Muscle layer of colon (tissue), 2 donors: ENCODE data around the gene BDKRB2.

Experiments
- H3K27ac ChIP-seq: one replicate; pipeline ENCODE4 v1.7.0; 2013; ENCODE audit warnings: low read depth, mild to moderate bottlenecking, low read length, moderate library complexity
- H3K27me3 ChIP-seq, 2 donors: one replicate each; pipeline ENCODE4 v1.7.0; 2013; ENCODE audit warnings: low read length in 2 of 2, mild to moderate bottlenecking in 2 of 2; ENCODE audit not compliant: insufficient read depth in 2 of 2, control insufficient read depth in 1 of 2
- H3K36me3 ChIP-seq: one replicate; pipeline ENCODE4 v1.7.0; 2013; ENCODE audit warnings: mild to moderate bottlenecking, low read length; ENCODE audit not compliant: insufficient read depth
- H3K4me1 ChIP-seq: one replicate; pipeline ENCODE4 v1.7.0; 2013; ENCODE audit warnings: mild to moderate bottlenecking, low read length; ENCODE audit not compliant: insufficient read depth
- H3K4me3 ChIP-seq, 2 donors: one replicate each; pipeline ENCODE4 v1.7.0; 2013; ENCODE audit warnings: low read length in 2 of 2, low read depth in 1 of 2, mild to moderate bottlenecking in 1 of 2, moderate library complexity in 1 of 2
- H3K9ac ChIP-seq: one replicate; pipeline ENCODE4 v1.7.0; 2013; ENCODE audit warnings: low read length
- H3K9me3 ChIP-seq: one replicate; pipeline ENCODE4 v1.7.0; 2013; ENCODE audit warnings: mild to moderate bottlenecking, low read length
- donor health status: abdominal sarcoma.
- donor health status: Adenocarcinoma of cecum.

BDKRB2 gene

DNA sequence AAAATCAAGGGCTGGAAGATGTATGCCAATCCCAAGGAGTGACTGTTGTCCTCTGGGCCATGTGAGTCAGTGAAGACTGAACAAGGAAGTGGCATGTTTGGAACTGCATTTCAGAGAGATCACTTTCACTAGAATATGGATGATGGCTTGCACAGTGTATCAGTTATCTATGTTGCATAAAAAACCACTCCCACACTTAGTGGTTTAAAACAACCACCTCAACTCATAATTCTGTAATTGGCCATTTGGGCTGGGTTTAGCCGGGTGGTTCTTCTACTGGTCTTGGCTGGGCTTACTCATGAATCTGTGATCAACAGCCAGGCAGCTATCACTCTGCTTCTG, 66.8 kb downstream of the BDKRB2 start:
- no peak overlapping the region for H3K4me3 ChIP-seq
- no peak overlapping the region for H3K9ac ChIP-seq
- H3K4me1 ChIP-seq, result peaks cover 43% of the 10 kb centered on the region
- no peaks in the 10 kb centered on the region for H3K27me3 ChIP-seq
- H3K9me3 ChIP-seq, result no peaks in the 10 kb centered on the region
- no peak overlapping the region for H3K27ac ChIP-seq
- no peaks in the 10 kb centered on the region for H3K36me3 ChIP-seq

DNA sequence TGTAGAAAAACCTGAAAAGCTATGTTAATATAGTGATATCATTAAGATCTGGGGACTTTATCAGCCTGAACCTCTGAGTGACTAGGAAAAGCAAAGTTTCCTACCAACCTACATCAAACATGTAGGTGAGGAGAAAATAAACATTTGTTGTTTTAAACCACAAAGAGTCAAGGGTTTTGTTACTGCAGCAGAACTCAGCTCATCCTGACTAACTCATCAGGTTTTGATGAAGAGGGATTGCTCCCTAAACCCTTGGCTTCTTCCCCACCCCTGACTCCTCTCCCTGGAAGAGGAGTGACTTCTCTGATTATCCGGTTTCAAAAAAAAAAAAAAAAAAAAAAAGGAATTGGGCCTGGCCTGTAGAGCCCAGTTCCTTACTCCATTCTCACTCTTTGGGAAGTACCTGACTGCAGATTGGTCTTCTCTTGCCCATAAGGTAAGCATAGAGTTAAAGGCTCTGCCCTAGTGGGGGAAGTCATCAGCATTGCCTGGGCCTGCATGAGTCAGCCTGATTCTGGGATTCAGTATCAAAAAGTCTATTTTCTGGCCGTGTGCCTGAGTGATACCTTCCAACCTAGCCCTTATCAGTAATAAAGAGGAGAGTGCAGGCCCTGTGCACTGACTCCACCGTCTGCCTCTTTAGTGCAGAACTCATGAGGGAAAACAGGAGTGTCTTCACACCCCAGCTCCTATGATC, 68.3 kb downstream of the BDKRB2 start:
- no peaks in the 10 kb centered on the region for H3K27me3 ChIP-seq
- H3K4me3 ChIP-seq, result no peak overlapping the region
- no peak overlapping the region for H3K9ac ChIP-seq
- H3K27ac ChIP-seq, result no peak overlapping the region
- peaks cover 35% of the 10 kb centered on the region for H3K4me1 ChIP-seq
- H3K36me3 ChIP-seq, result no peaks in the 10 kb centered on the region
- peaks cover 5% of the 10 kb centered on the region for H3K9me3 ChIP-seq

DNA sequence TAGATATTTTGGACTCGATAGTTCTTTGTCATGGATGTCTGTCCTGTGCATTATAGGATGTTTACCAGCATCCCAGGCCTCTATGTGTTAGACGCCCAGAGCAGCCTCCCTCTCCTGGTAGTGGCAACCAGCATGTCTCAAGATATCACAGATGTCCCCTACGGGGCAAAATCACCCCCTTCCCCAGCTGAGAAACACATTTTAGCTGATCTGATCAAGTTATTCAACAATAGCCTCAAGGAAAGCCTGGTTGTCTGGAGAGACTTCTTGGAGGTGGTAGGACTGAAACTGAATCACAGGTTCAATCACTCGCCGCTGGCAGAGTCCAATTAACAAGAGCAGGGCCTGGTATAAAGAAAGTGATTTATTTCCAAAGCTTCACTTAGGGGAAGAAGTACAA, 69.0 kb downstream of the BDKRB2 start:
- Histone ChIP-seq H3K27ac (no peak overlapping the region), H3K4me1 (peaks cover 28% of the 10 kb centered on the region), H3K9me3 (peaks cover 7% of the 10 kb centered on the region), H3K4me3 (no peak overlapping the region), H3K9ac (no peak overlapping the region), H3K36me3 (no peaks in the 10 kb centered on the region), H3K27me3 (no peaks in the 10 kb centered on the region)

DNA sequence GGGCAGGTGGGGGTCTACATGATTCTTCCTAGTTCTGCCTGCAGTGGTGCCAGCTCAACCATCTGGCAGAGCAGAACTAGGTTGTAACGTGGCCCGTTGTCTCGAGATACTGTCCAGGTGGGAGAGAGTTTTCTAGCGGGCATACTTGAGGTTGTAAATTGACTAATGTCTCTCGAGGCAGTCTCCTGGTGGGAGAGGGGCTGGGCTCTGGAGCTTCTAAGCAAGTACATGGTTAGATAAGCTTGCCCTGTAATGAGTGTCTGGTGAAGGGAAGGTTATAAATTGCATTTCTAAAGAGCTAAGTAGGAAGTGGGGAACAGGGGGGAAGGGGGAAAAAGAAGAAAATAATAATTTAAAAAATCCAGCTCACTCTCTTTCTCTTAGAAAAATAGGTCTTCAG, 69.5 kb downstream of the BDKRB2 start:
- Histone ChIP-seq H3K4me1 (peaks cover 23% of the 10 kb centered on the region), H3K9ac (no peak overlapping the region), H3K27me3 (no peaks in the 10 kb centered on the region), H3K36me3 (no peaks in the 10 kb centered on the region), H3K9me3 (peaks cover 7% of the 10 kb centered on the region), H3K27ac (no peak overlapping the region), H3K4me3 (no peak overlapping the region)

DNA sequence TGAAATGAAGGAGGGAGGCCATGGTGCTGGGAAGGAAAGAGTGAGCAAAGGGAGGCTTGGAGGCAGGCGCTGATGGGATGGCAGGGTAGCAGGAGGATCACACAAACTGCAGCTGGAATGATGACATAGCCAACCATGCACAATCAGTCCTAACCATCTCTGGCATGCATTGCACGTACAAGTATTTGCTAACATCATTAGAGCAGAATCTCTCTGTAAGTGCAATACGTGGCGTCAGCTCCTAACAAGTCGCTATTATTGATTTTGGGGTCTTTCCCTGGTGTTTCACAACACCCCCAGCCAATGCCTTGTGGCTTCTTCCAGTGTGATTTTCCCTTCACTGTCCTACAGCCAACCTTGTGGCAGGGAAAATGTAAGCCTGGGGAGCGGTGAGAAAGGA, 69.9 kb downstream of the BDKRB2 start:
- Histone ChIP-seq H3K9ac (no peak overlapping the region), H3K4me3 (no peak overlapping the region)

DNA sequence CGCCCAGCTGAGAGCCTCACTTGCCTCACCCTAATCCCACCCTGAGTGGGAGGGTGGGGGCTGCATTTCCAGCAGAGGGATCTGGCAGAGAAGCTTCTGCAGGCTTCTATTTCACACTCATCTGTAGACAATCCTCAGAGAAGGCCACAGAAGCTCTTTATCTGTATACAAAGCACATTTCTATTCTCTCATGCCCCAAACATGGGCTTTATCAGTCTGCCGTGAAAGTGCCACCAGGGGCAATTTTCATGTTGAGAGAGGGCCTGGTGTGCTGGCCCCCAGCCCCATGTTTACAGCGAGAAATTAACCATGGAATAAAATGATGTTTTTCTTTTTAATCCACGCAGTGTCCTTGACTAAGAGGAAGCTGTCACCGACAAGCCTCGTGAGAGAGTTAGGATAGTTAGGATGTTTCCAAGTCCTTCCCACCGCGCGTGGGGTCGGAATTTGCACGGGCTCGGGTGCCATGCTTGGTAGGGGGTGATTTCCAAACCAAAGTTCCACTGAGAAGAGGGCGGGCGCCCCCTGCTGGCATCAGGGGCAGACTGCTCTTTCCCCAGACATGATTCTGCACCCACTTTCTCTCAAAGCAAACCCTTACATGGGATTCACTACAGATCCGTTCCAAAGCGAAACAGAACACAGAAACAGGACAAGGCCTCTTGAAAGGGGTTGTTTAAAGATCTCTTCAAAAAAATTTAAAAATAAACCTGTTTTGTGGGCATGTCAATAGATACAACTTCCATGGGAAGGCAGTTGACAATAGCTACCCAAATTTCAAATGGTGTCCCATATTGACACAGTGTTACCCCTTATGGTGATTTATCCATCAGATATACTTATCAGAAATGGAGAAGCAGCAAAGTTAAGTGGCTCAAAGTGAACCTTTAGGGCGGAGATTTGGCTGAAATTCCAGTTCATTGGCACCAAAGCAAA, 70.8 kb downstream of the BDKRB2 start:
- H3K36me3 ChIP-seq, result no peaks in the 10 kb centered on the region
- no peaks in the 10 kb centered on the region for H3K27me3 ChIP-seq
- H3K9me3 ChIP-seq, result peaks cover 7% of the 10 kb centered on the region
- H3K4me3 ChIP-seq, result no peak overlapping the region
- H3K27ac ChIP-seq, result no peak overlapping the region
- H3K9ac ChIP-seq, result no peak overlapping the region
- peaks cover 16% of the 10 kb centered on the region for H3K4me1 ChIP-seq

More for the DNA sequence above, 69.9 kb downstream of the BDKRB2 start:
- peaks cover 19% of the 10 kb centered on the region for H3K4me1 ChIP-seq
- H3K27ac ChIP-seq, result no peak overlapping the region
- no peaks in the 10 kb centered on the region for H3K36me3 ChIP-seq
- H3K27me3 ChIP-seq, result no peaks in the 10 kb centered on the region
- H3K9me3 ChIP-seq, result peaks cover 7% of the 10 kb centered on the region

DNA sequence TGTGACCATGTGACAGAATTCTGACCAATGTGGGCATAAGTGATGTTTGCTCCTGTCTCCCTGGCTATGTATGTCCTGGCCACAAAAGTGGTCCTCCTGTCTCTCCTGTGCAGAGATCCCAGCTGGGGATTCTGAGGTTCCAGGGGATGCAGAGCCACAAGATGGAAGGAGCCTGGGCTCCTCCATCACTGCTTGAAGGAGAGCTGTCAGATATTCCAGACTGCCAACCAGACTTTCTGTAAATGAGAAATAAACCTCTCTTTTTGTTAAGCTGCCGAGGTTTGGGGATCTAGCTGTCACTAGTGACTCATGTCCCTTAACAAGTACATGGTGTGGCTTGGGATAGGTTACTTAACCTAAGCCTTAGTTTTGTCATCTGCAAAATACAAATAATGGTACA, 73.3 kb downstream of the BDKRB2 start:
- no peak overlapping the region for H3K27ac ChIP-seq
- H3K27me3 ChIP-seq, result no peaks in the 10 kb centered on the region

DNA sequence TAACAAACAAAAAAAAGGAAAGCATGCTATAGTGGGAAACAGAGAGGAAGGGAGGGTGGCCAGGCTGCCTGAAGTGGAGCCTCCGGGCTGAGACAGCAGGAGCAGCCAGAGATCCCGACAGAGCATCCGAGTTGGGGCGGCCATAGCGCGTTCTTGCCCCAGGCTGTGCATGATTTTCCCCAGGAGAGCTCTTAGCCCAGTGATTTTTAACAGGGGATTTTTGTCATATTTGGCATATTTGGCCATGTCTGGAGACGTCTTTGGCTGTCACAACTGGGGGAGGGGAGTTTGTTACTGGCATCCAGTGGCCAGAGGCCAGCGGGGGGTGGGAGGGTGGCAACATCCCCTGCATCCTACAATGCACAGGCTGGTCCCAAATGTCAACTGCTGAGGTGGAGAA, 74.9 kb downstream of the BDKRB2 start:
- Histone ChIP-seq H3K9me3 (peaks cover 7% of the 10 kb centered on the region), H3K36me3 (peaks cover 10% of the 10 kb centered on the region), H3K27me3 (no peaks in the 10 kb centered on the region), H3K4me3 (no peak overlapping the region), H3K4me1 (peaks cover 24% of the 10 kb centered on the region), H3K9ac (no peak overlapping the region), H3K27ac (no peak overlapping the region)

More for the DNA sequence above, 73.3 kb downstream of the BDKRB2 start:
- no peak overlapping the region for H3K4me3 ChIP-seq
- H3K4me1 ChIP-seq, result peaks cover 25% of the 10 kb centered on the region
- peaks cover 7% of the 10 kb centered on the region for H3K9me3 ChIP-seq
- no peak overlapping the region for H3K9ac ChIP-seq
- H3K36me3 ChIP-seq, result no peaks in the 10 kb centered on the region

DNA sequence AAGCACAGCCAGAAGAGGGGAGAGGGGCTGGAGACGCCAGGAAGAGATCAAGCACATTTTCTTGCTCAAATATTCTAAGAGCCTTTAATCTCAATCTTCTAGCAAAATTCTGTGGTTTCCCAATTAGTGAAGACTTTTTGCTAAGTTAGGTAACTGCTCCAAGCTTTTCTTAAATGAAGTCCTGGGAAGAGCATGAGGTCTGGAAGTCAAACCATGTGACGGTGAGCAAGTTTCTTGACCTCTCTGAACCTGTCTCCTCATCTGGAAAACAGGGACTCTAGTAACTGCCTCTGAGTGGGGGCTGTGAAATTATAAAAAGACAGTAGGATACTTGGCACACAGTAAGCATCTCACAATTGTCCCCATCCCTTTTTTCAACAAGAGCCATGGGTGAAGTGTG, 75.5 kb downstream of the BDKRB2 start:
- Histone ChIP-seq H3K27ac (no peak overlapping the region), H3K4me1 (peaks cover 18% of the 10 kb centered on the region), H3K27me3 (no peaks in the 10 kb centered on the region), H3K4me3 (no peak overlapping the region), H3K9ac (no peak overlapping the region), H3K36me3 (peaks cover 10% of the 10 kb centered on the region), H3K9me3 (peaks cover 7% of the 10 kb centered on the region)

DNA sequence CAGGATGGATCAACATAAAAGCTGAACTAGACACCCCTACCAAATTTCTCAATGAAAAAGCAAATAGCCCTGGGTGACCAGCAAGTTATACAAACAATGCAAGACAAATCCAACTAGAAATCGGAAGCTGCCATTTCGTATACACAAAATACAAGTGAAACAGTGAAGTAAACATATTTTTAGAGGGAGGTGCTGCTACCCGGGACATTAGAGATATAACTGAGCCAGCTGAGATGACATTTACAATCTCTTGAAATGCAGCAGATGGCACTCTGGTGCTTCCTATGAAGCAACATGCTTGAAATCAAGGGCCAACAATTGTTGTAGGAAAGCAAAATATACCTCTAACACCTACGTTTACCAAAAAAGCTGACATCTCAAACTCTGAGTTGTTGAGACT, 76.8 kb downstream of the BDKRB2 start:
- Histone ChIP-seq H3K27ac (no peak overlapping the region), H3K27me3 (no peaks in the 10 kb centered on the region), H3K4me1 (peaks cover 13% of the 10 kb centered on the region), H3K9me3 (peaks cover 7% of the 10 kb centered on the region), H3K4me3 (no peak overlapping the region), H3K36me3 (peaks cover 10% of the 10 kb centered on the region), H3K9ac (no peak overlapping the region)

DNA sequence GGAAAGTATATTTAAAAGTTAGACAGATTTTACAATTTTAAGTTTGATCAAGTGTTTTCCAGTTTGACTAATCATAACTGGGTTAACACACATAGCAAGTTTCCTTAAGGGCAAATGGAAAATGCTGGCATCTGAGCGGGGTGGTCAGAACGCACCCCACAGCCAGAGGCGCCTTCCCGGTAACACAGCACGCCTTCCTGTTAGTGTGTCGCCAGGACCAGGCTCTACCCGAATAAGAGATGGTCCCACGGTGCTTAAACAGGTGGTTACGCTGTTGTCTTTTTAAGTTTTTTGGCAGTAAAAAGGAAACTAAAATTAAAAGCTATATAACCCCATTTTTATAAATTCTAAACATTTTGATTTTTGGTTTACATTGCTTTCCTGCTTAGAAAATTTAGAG, 79.4 kb downstream of the BDKRB2 start:
- Histone ChIP-seq H3K27me3 (no peaks in the 10 kb centered on the region), H3K36me3 (peaks cover 14% of the 10 kb centered on the region), H3K4me3 (no peak overlapping the region), H3K27ac (no peak overlapping the region), H3K9ac (no peak overlapping the region), H3K9me3 (no peaks in the 10 kb centered on the region), H3K4me1 (peaks cover 14% of the 10 kb centered on the region)
